ENCODE results near the gene DAGLA.

Gene DAGLA

GRCh38 chr11:61711498-61711897, 31.3 kb downstream of the DAGLA start:
- no peak for DNase-seq

GRCh38 chr11:61712314-61712713, 32.1 kb downstream of the DAGLA start:
- DNase-seq = no peak

- no peak for DNase-seq
Measured at GRCh38 chr11:61712846-61713245, 32.7 kb downstream of the DAGLA start.

GRCh38 chr11:61713464-61713863, 33.3 kb downstream of the DAGLA start:
- DNase-seq = no peak

- DNase-seq = no peak
Measured at GRCh38 chr11:61713906-61714305, 33.7 kb downstream of the DAGLA start.

GRCh38 chr11:61714316-61714715, 34.1 kb downstream of the DAGLA start:
- no peak for DNase-seq

- DNase-seq = no peak
Measured at GRCh38 chr11:61714916-61715315, 34.7 kb downstream of the DAGLA start.

GRCh38 chr11:61715867-61716266, 35.7 kb downstream of the DAGLA start:
- DNase-seq = no peak

GRCh38 chr11:61716478-61717285, 36.5 kb downstream of the DAGLA start:
- DNase-seq = no peak

GRCh38 chr11:61717286-61718033, 37.3 kb downstream of the DAGLA start:
- no peak for DNase-seq

- no peak for DNase-seq
Measured at GRCh38 chr11:61718046-61718531, 37.9 kb downstream of the DAGLA start.

GRCh38 chr11:61718621-61719302, 38.6 kb downstream of the DAGLA start:
- DNase-seq = no peak

GRCh38 chr11:61719978-61720377, 39.8 kb downstream of the DAGLA start:
- no peak for DNase-seq

GRCh38 chr11:61720597-61720996, 40.4 kb downstream of the DAGLA start:
- no peak for DNase-seq

GRCh38 chr11:61724437-61724836, 44.2 kb downstream of the DAGLA start:
- no peak for DNase-seq

GRCh38 chr11:61725781-61726231, 45.6 kb downstream of the DAGLA start:
- no peak for DNase-seq

GRCh38 chr11:61726775-61727174, 46.6 kb downstream of the DAGLA start:
- DNase-seq = no peak

GRCh38 chr11:61727401-61727811, 47.2 kb downstream of the DAGLA start:
- no peak for DNase-seq

GRCh38 chr11:61728066-61728939, 48.1 kb downstream of the DAGLA start:
- DNase-seq = no peak

- no peak for DNase-seq
Measured at GRCh38 chr11:61728940-61729219, 48.7 kb downstream of the DAGLA start.

- peak; percentile 41 for DNase-seq
Measured at GRCh38 chr11:61730240-61730994, 50.2 kb downstream of the DAGLA start.

Data from SHP77 treated with DMSO at 0.1 percent for 48 hours (cell line).